Glomerular visceral epithelial cell (primary cell): Measurements from ENCODE around the gene SHLD3.
A peak's percentile ranks its signal among the peaks of the same experiment; 100 is the strongest.
"Not testable (repeated sequence)": the region's sequence is repeated elsewhere in the genome, so short reads cannot be mapped to it uniquely, and the experiment has no call there.

Experiments
- DNase-seq: peaks from one replicate; pipeline ENCODE4 v3.0.0-alpha.2; 2016; ENCODE audit errors: extremely low spot score

Gene SHLD3

DNA sequence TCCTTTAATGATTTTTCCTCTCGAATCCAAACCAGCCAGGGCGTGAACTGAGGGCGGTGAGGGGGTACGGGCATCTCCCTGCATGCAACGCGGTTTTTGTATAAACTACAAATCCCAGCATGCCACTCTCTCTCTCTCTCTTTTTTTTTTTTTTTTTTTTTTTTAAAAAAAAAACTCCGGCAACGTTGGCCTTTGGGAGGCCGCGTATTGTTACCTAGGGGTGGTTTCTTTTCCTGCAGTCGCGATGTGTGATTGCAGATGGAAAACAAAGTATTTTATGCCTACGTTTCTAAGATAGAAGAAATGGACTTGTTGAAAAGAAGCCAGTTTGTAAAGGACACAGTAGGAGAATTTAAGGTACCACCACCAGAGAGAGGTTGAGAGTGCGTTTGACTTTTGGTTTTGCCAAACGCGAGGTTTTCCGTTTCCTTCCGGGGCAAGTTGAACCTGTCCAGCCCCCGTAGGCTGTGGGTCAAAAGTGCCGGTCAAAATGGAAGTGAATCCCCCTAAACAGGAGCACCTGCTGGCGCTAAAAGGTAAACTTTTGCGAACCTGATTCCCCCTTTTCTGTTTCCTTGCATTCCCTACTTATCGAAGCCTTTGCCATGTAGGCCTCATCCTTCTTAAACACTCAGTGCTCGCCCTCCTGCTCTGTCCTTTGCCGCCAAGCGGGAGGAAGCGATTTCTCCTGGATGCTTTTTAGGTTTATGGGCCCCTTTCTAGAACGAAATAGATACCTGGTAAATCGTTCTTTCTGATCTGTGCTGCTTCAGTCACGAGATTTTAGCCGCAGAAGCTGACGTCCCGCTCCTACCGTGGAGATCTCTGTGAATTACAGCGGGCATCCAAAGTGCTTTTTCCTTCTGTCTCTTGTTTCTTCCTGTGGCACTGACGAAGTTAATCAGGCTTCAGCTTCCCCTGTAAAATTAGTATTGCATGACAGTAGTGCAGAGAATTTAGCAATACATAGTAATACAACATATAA lies at the start of gene SHLD3, which contains the start of gene TRAPPC13:
Gene SHLD3 (plus strand): TSS at position 457 of the 985 bp plus-strand sequence. CDS start 4,561 bp downstream, outside the sequence.
Gene TRAPPC13 (plus strand): TSS at position 457 of the 985 bp plus-strand sequence. CDS start 34 bp downstream, at position 491.
- DNase-seq = peak; percentile 88

DNA sequence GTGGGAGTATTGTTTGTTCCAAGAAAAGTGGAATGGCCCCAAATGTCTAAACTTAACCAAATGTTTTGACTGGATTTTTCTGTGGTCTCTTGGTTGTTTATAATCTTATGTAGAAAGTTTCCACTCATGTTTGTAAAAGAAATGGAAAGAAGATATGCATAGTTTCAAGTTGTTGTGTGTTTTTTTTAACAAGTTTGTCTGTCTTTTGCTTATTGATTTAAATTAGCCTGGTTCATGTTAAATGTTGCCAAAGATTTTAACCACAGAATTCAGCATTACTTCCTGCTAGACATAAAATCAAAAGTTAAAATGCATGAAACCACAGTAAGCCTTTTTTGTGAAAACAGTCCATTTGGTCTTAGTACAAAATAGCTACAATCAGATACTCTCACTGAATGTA lies 47.7 kb upstream of the SHLD3 start:
- no peak for DNase-seq

DNA sequence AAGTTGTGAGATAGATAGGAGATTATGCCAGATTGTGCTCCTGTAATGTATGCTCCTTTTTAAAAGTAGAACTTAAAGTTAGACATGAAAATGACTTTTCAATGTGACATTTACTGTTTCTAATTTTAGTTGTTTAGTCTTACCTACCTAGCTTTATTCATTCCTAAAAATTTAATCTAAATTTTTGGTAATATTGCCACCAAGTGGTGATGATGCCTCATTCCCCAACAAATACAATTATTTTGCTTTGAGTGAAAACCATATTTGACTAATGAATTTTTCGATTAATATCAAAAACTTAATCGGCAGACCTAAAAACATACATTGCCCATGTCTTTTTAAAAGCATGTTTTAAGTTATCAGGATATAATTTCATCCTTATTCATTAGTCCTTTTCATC lies 36.1 kb upstream of the SHLD3 start:
- no peak for DNase-seq

GRCh38 chr5:65601761-65602160 lies 23.1 kb upstream of the SHLD3 start:
- not testable (repeated sequence) for DNase-seq

DNA sequence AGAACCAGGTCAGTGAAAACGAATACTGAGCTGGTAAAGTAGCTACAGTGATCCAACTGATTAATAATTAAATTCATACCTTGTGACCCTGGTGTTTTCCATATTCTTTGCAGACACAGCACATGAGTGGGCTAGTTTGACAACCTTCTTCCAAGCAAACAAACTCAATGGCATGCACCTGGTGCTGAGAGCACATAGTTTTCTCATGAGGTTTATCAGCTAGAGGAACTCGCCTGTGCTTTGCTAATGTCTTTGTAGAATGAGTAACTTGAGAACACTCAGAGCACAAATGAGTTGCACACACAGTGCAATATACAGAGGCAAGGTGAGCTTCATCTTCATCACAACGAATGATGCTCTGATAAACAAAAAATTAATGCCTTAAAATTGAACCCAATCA lies 13.3 kb upstream of the SHLD3 start:
- DNase-seq = peak; percentile 72

DNA sequence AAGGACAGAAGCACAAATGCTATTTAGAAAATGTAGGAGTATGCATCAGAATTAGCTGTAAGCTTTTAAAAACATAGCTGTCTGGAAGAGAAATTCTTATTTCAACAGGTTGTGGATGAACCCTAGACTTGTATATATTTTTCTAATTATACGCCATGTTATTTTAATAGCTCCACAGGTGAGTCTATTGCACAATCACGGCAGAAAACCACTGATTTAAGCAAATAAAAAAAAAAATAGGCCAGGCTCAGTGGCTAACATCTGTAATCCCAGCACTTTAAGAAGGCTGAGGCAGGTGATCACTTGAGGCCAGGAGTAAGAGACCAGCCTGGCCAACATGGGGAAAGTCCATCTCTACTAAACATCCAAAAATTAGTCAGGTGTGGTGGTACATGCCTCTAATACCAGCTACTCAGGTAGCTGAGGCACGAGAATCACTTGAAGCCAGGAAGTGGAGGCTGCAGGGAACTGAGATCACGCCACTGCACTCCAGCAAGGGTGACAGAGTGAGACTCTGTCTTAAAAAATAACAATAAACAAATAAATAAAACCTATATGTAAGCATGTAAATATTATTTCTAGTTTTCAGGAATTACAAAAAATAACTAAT lies 12.4 kb upstream of the SHLD3 start:
- no peak for DNase-seq

DNA sequence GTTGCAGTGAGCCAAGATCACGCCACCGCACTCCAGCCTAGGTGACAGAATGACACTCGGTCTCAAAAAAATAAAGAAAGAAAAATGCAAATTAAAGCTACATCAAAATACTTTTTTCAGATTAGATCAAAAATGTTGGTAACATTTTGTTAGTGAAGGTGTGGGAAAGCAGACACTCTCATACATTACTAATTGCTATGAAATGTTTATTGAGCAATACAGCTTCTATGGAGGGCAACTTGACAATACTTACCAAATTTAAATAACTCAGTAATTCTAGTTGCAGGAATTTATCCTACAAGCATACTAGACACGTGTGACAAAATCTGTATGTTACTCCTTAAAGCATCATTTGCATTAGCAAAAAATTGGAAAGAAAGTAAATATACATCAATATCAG lies 4.8 kb upstream of the SHLD3 start:
- DNase-seq = no peak

DNA sequence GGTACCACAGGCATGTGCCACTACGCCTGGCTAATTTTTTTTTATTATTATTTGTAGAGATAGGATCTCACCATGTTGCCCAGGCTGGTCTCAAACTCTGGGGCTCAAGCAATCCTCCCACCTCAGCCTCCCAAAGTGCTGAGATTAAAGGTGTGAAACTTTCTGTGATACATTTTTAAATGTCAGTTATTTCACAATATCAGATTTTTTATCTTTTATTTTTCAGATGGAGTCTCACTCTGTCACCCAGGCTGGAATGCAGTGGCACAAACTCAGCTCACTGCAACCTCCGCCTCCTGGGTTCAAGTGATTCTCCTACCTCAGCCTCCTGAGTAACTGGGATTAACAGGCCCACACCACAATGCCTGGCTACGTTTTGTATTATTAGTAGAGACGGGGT lies 2.9 kb upstream of the SHLD3 start:
- not testable (repeated sequence) for DNase-seq

DNA sequence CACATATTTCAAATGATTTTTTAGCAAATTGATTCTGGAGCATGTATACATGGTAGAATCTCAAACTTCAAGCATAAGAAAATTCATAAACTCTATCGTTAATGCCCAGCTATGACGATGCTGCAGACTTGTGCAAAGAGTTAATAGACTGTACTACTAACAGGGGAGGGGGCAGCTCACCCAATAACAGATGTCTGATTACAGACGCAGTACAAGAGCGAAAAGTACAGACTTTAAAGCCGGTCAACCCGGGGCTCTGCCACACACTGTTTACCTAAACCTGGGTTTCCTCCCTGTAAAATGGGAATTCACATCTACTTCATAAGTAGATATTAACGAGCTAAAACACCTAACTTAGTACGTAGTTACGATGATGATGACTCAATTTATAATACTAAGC lies 1.3 kb upstream of the SHLD3 start:
- DNase-seq = no peak

DNA sequence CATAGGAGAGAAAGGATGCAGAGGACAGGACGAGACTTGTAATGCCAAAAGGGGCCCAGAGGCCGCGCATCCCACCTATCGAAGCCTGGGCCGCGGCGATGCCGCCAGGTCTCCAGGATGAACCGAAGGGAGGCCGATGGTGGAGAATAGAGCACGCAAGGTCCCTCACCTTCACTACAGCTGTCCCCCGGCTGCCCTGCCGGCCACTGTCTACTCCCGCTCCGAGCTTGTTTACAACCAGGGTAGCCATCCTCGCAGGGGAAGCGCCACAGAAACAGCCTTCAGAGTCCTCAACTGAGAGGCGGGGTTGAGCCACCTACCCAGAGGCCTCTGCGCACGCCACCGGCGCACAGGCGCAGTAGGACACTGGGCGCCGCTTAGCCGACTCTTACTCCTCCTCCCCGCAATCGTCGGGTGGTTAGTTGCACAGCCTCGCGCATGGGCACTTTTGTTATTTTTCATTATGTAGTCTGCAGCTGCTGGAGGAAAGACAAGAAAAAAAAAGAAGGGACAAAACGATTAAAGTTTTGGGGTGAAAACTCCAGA lies 729 bp upstream of the SHLD3 start, which contains the start of gene TRIM23:
Gene TRIM23 (minus strand): TSS at position 309 of the 546 bp plus-strand sequence. CDS start 59 bp downstream, at position 250.
- DNase-seq = peak; percentile 93

- DNase-seq = no peak
Measured at GRCh38 chr5:65625743-65626142, 916 bp downstream of the SHLD3 start.

GRCh38 chr5:65630981-65631380 lies 6.2 kb downstream of the SHLD3 start:
- no peak for DNase-seq

GRCh38 chr5:65640240-65640639 lies 15.4 kb downstream of the SHLD3 start:
- DNase-seq = no peak

- DNase-seq = no peak
Measured at GRCh38 chr5:65646938-65647337, 22.1 kb downstream of the SHLD3 start.

DNA sequence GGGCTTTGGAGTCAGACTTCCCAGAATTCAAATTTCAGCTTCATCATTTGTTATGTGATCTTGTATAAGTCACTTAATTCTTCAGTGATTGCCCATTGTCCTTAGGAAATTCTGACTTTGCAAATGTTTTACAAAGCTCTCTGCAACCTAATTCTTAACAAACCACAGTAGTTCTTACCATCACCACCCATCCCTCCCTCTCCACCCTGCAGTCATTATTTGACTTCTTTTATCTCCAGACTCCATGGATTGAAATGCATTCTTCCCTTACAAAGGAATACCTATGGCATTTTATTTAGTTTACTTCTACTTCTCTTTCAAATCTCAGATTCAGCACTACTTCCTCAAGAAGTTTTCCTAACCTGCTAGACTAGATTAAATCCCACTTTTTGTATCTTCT lies 23.1 kb downstream of the SHLD3 start:
- no peak for DNase-seq

DNA sequence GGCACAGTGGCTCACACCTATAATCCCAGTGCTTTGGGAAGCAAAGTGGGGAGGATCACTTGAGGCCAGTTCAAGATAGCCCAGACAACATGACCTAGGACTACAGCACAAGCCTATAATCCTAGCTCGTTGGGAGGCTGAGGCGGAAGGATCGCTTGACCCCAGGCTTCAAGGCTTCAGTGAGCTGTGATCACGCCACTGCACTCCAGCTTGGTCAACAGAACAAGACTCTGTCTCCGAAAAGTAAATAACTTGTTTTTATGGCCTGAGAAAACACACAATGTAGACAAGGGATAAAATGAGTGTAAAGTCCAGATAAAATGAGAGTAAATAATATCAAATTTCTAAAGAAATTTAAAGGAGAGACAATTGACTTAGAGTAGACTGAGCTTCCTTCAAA lies 26.3 kb downstream of the SHLD3 start:
- no peak for DNase-seq

DNA sequence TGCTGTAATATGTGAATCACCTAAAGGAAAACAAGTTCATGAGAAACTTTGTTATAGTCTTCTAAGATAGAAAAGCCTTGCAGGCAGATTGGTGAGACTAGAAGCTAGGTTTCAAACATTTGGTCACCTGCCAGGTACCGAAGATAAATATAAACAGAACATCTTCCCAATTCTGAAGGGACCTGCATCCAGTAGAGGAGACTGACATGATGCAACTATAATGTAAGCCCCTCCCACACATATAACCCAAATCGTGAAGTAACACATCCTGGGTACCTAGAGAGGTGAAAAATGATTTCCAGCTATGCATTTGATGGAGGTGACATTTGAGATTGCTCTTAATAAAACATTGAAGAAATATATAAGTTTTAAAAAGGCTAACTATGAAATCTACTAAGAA lies 29.9 kb downstream of the SHLD3 start:
- no peak for DNase-seq

DNA sequence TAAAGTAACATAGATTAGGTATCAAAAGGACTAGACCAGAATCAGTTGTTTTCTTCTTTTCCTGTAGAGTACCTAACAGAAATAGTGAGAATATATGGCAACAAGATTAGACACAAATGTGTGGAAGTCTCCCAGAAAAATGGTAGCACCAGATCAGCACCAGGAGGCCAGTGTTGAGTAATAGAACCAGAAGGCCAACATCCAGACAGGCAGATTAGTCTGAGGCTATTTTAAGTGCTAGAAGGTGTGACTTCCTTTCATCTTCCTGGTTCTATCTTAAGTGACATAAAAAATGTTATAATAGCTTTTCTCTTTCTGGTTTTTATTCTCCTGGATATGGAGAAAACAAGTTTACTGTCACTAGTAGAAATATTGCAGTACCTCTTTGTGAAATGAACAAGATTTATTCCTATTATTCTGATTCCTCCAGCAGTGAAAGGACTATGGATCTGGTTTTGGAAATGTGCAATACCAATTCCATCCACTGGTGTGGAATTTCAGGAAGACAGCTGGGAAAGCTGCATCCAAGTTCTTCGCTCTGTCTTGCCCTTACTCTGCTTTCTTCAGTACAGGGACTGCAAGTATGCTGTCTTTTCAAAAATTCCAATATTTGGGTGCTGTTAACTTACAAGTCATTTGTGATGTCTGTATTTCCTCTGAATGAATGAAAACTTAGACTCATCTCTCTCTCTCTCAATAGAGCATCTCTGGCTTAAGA lies 39.1 kb downstream of the SHLD3 start:
- DNase-seq = peak; percentile 9

GRCh38 chr5:65668696-65669095 lies 43.9 kb downstream of the SHLD3 start:
- no peak for DNase-seq

GRCh38 chr5:65672796-65673195 lies 48.0 kb downstream of the SHLD3 start:
- no peak for DNase-seq

DNA sequence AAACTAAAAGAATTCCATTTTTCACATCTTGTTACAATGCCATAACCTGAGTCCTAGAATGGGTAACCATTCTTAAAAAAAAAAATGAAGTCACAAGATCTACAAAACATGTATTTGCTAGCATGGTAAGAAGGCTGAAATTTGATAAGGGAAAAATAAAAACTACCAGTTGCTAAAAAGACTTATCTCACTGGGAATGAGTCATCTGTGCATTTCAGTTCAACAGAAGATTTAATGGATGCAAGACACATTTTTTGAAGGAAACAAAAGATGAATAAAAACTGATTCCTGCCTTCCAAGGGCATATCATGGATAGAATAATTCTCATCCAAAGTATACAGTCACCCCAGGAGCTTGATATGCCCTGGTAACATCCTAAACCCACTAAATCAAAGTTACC lies 49.9 kb downstream of the SHLD3 start:
- DNase-seq = no peak

DNA sequence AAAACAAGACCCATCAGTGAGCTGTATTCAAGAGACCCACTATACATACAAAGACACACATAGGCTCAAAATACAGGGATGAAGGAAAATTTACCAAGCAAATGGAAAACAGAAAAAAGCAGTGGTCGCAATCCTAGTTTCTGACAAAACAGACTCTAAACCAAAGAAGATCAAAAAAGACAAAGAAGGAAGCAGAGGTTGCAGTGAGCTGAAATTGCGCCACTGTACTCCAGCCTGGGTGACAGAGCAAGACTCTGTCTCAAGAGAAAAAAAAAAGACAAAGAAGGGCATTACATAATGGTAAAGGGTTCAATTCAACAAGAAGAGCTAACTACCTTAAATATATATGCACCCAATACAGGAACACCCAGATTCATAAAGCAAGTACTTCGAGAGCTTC lies 51.2 kb downstream of the SHLD3 start:
- DNase-seq = not testable (repeated sequence)
